Measurements from ENCODE around the gene TRPV6. TPM values are rescaled to one million over a fixed set of nuclear protein-coding genes. Genes with fewer than 3 reads are reported as not detected.

The TRPV6 gene
- total and polyA plus RNA-seq, 2 of the 4 experiments (the other 2 are of a cell fraction) = 0.03 TPM; not detected in 1

GRCh38 chr7:142876991-142877910 is 8.3 kb downstream of the TRPV6 start:
- dilution Hi-C loops (cut with HindIII; ENCODE audit: low sequenced_read_pairs, unreplicated experiment) = no loop called here
- Histone ChIP-seq H3K4me2 (ENCODE audit: low read depth, low read length) (no peak overlapping the region), H3K9me3 (ENCODE audit: control insufficient read depth, insufficient read depth, low read length) (no peaks in the 10 kb centered on the region; the same call in 1 of the 2 replicates), H3K56ac (ENCODE audit: extremely low read depth, insufficient read depth, low read length) (no peak overlapping the region), H3K18ac (ENCODE audit: low read depth, low read length) (no peak overlapping the region), H2BK20ac (ENCODE audit: low read depth, low read length) (no peak overlapping the region), H2AK9ac (replicated peaks; ENCODE audit: low read depth, low read length, poor library complexity) (no peak overlapping the region), H2AK5ac (ENCODE audit: low read depth, low read length) (no peak overlapping the region), H2BK120ac (ENCODE audit: low read depth, low read length) (no peak overlapping the region), H2BK5ac (ENCODE audit: low read depth, low read length, poor library complexity, severe bottlenecking) (no peak overlapping the region), H3K9me1 (ENCODE audit: insufficient read depth, low read length) (no peaks in the 10 kb centered on the region), H2AFZ (replicated peaks; ENCODE audit: low read length, poor library complexity) (no peak overlapping the region), H2BK15ac (ENCODE audit: low read depth, low read length) (no peak overlapping the region), H3K79me1 (ENCODE audit: low read depth in 1 of 2, low read length in 2 of 2) (no peaks in the 10 kb centered on the region), H3K36me3 (ENCODE audit: control insufficient read depth, insufficient read depth, low read length) (no peaks in the 10 kb centered on the region), H3K27ac (ENCODE audit: insufficient read depth, low read length) (no peak overlapping the region), H4K5ac (ENCODE audit: low read depth, low read length) (no peak overlapping the region), H3K9ac (ENCODE audit: low read depth, low read length) (no peak overlapping the region), H3K4me3 (ENCODE audit: insufficient read depth, low read depth, low read length) (no peak overlapping the region), H3K14ac (replicated peaks; ENCODE audit: low read depth, low read length) (no peak overlapping the region), H3K4me1 (ENCODE audit: control insufficient read depth, insufficient read depth, low read length) (no peaks in the 10 kb centered on the region), H4K8ac (ENCODE audit: low read depth in 2 of 2, low read length in 2 of 2) (no peak overlapping the region), H4K91ac (ENCODE audit: insufficient read depth, low read depth, low read length) (no peak overlapping the region), H3K23ac (ENCODE audit: low read depth, low read length) (no peak overlapping the region), H4K20me1 (ENCODE audit: insufficient read depth, low read length) (no peaks in the 10 kb centered on the region), H3K4ac (ENCODE audit: low read depth, low read length) (no peak overlapping the region), H3K27me3 (ENCODE audit: control insufficient read depth, insufficient read depth, low read length) (no peaks in the 10 kb centered on the region)
- ChIA-PET CTCF (interaction anchor here (0.7 kb wide), 1 partner anchor 212 kb away, joined by 3 read pairs; no protein-coding TSS in a partner anchor), POLR2A (ENCODE audit: unreplicated experiment) (no interaction called here)
- 72% methylated on average over 6 of the region's 18 CpGs; no CpG with 5 or more reads in 1 of the 2 experiments for WGBS, 2 experiments (ENCODE audit: extremely low coverage in 2 of 2, insufficient read length in 1 of 2)
- no TSS peak for BruUV-seq (replicated peaks)
- ATAC-seq (ENCODE audit: low read depth) = no peak
- intact Hi-C loops (cut with micrococcal nuclease) = no loop called here
- in situ Hi-C loops (cut with MboI; ENCODE audit: low sequenced_read_pairs) = no loop called here
- no peak for TF ChIP-seq FOS (IDR thresholded peaks at IDR 0.05; ENCODE audit: low read depth, low read length)
- TF ChIP-seq SMC3 (IDR thresholded peaks at IDR 0.05; ENCODE audit: low read depth, low read length) = no peak
- no peak for TF ChIP-seq RCOR1 (IDR thresholded peaks at IDR 0.05; ENCODE audit: insufficient replicate concordance, low read length)
- no peak for TF ChIP-seq MAZ (IDR thresholded peaks at IDR 0.05; ENCODE audit: borderline replicate concordance, low read depth, low read length)
- TF ChIP-seq MXI1 (IDR thresholded peaks at IDR 0.05; ENCODE audit: borderline replicate concordance, low read depth, low read length) = no peak
- TF ChIP-seq BHLHE40 (IDR thresholded peaks at IDR 0.05; ENCODE audit: low read depth, low read length) = no peak
- no peak for TF ChIP-seq POLR2A (IDR thresholded peaks at IDR 0.05; ENCODE audit: low read depth, low read length)
- no peak for TF ChIP-seq USF2 (IDR thresholded peaks at IDR 0.05; ENCODE audit: low read depth, low read length)
- no peak for TF ChIP-seq NFE2L2 (IDR thresholded peaks at IDR 0.05; ENCODE audit: low read depth, low read length)
- TF ChIP-seq CHD1 (IDR thresholded peaks at IDR 0.05; ENCODE audit: low read depth, low read length) = no peak
- no peak for TF ChIP-seq CEBPB (IDR thresholded peaks at IDR 0.05; ENCODE audit: low read depth, low read length)
- no peak for TF ChIP-seq RFX5 (IDR thresholded peaks at IDR 0.05; ENCODE audit: low read depth, low read length)
- TF ChIP-seq, protein P1, sequence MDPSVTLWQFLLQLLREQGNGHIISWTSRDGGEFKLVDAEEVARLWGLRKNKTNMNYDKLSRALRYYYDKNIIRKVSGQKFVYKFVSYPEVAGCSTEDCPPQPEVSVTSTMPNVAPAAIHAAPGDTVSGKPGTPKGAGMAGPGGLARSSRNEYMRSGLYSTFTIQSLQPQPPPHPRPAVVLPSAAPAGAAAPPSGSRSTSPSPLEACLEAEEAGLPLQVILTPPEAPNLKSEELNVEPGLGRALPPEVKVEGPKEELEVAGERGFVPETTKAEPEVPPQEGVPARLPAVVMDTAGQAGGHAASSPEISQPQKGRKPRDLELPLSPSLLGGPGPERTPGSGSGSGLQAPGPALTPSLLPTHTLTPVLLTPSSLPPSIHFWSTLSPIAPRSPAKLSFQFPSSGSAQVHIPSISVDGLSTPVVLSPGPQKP (IDR thresholded peaks at IDR 0.05; ENCODE audit: borderline replicate concordance, low read depth, low read length) = no peak
- DNase-seq = no peak
